Measurements from ENCODE around the gene CALR. TPM values are rescaled to one million over a fixed set of nuclear protein-coding genes. Genes with fewer than 3 reads are reported as not detected.

Gene CALR
- total and polyA plus RNA-seq, 2 donors (not counting 3 experiments of a cell fraction or from before 2014, with no cell fraction given): 1,135 to 1,636 TPM

GRCh38 chr19:12965812-12966135, 27.4 kb downstream of the CALR start:
- DNase-seq (ENCODE audit: low read depth, low spot score) (no peak), FAIRE-seq (no peak)
- no peaks in the 10 kb centered on the region for H3K9me1 ChIP-seq (replicated peaks; ENCODE audit: control insufficient read depth, extremely low read depth, insufficient read depth, low read length)
- CTCF ChIA-PET: interaction anchor here (0.6 to 5.2 kb wide), 52 partner anchors 10 to 779 kb away, joined by 3 to 115 read pairs (median 5); partner anchors contain the start of genes CALR, DNASE2, FARSA and GADD45GIP1
- no peaks in the 10 kb centered on the region for H3K27me3 ChIP-seq (ENCODE audit: control insufficient read depth in 2 of 2, insufficient read depth in 2 of 2, low read length in 2 of 2)
- H3K4me2 ChIP-seq (ENCODE audit: insufficient read depth, low read length): peak overlapping the region; percentile 60
- H3K27ac ChIP-seq (ENCODE audit: insufficient read depth, low read depth, low read length): peak overlapping the region; percentile 4
- intact Hi-C loops (cut with micrococcal nuclease) (loop anchor here (1.0 kb wide), 5 partner anchors 8 to 129 kb away; partner anchors contain the start of genes CALR and GADD45GIP1), dilution Hi-C loops (cut with MboI; ENCODE audit: extremely low pct_ligation_motif_present, low sequenced_read_pairs) (no loop called here)
- POLR2A ChIA-PET: interaction anchor here (0.8 to 1.2 kb wide), 2 partner anchors 28 to 128 kb away, joined by 3 to 4 read pairs; no protein-coding TSS in a partner anchor
- no peaks in the 10 kb centered on the region for H3K36me3 ChIP-seq (ENCODE audit: control insufficient read depth in 2 of 2, extremely low read depth in 1 of 2, insufficient read depth in 2 of 2, low read length in 2 of 2)
- TF ChIP-seq GATA2 (IDR thresholded peaks at IDR 0.05; ENCODE audit: insufficient read depth, insufficient read length, low read depth, low read length) (no peak), MAX (IDR thresholded peaks at IDR 0.05; ENCODE audit: insufficient read depth, insufficient read length) (no peak), JUN (IDR thresholded peaks at IDR 0.05; ENCODE audit: borderline replicate concordance, insufficient read depth, insufficient read length, low read depth) (no peak), FOS (IDR thresholded peaks at IDR 0.05; ENCODE audit: borderline replicate concordance, insufficient read depth, low read length) (no peak), EZH2 (IDR thresholded peaks at IDR 0.05; ENCODE audit: borderline replicate concordance, low read depth, low read length, severe bottlenecking) (no peak), CTCF (IDR thresholded peaks at IDR 0.05; ENCODE audit: extremely low read depth in 1 of 2, insufficient read depth in 1 of 2, low read depth in 1 of 2, low read length in 2 of 2) (no peak), POLR2AphosphoS5 (IDR thresholded peaks at IDR 0.05; ENCODE audit: insufficient read depth, low read depth, low read length) (no peak), POLR2A (IDR thresholded peaks at IDR 0.05; ENCODE audit: low read depth, low read length) (no peak), MYC (IDR thresholded peaks at IDR 0.05; ENCODE audit: low read depth, low read length) (no peak)
- peak overlapping the region; percentile 98 for H2AFZ ChIP-seq (ENCODE audit: low read depth, low read length)
- H3K4me1 ChIP-seq (ENCODE audit: control insufficient read depth, extremely low read depth, insufficient read depth, low read length): peaks cover 2% of the 10 kb centered on the region
- H3K4me3 ChIP-seq (replicated peaks in 1 of 3; ENCODE audit: insufficient read depth in 1 of 3, low read depth in 1 of 3, low read length in 3 of 3): peak overlapping the region in 1 of 3 experiments; percentile 48
- H3K9me3 ChIP-seq (replicated peaks; ENCODE audit: control insufficient read depth, insufficient read depth, low read length): no peaks in the 10 kb centered on the region
- no peaks in the 10 kb centered on the region for H3K79me2 ChIP-seq (ENCODE audit: control insufficient read depth, insufficient read depth, low read length)
- H4K20me1 ChIP-seq (replicated peaks; ENCODE audit: control insufficient read depth, extremely low read depth, insufficient read depth, low read length): no peaks in the 10 kb centered on the region
- BruUV-seq (replicated peaks): no TSS peak
- no peak overlapping the region for H3K9ac ChIP-seq (replicated peaks; ENCODE audit: extremely low read depth, insufficient read depth, low read length)

Measured in endothelial cell of umbilical vein (primary cell).